Measurements from ENCODE around the gene ZNF511.
"Not testable (repeated sequence)": the region's sequence is repeated elsewhere in the genome, so short reads cannot be mapped to it uniquely, and the experiment has no call there.

The ZNF511 gene

GRCh38 chr10:133310789-133311188 is 2.1 kb downstream of the ZNF511 start:
- DNase-seq (no peak), ATAC-seq (replicated peaks) (no peak)
- Mint-ChIP-seq H3K27me3 (no peaks in the 10 kb centered on the region), H3K27ac (no peak overlapping the region), H3K36me3 (peaks cover 16 to 24% of the 10 kb centered on the region in 2 donors), H3K9me3 (no peaks in the 10 kb centered on the region), H3K4me3 (no peak overlapping the region), H3K4me1 (peaks cover 17 to 37% of the 10 kb centered on the region in 2 donors)

GRCh38 chr10:133311570-133311969 is 2.9 kb downstream of the ZNF511 start:
- ATAC-seq (replicated peaks) (no peak), DNase-seq (no peak)
- peaks cover 17 to 29% of the 10 kb centered on the region in 2 donors for H3K4me1 Mint-ChIP-seq
- no peak overlapping the region for H3K27ac Mint-ChIP-seq
- H3K9me3 Mint-ChIP-seq, result peaks cover 0 to 2% of the 10 kb centered on the region in 2 donors
- no peaks in the 10 kb centered on the region for H3K27me3 Mint-ChIP-seq
- H3K36me3 Mint-ChIP-seq, result peaks cover 16 to 28% of the 10 kb centered on the region in 2 donors
- no peak overlapping the region for H3K4me3 Mint-ChIP-seq

GRCh38 chr10:133312016-133312768 is 3.5 kb downstream of the ZNF511 start:
- DNase-seq (no peak), ATAC-seq (replicated peaks) (no peak)
- H3K9me3 Mint-ChIP-seq, result peaks cover 0 to 2% of the 10 kb centered on the region in 2 donors
- no peaks in the 10 kb centered on the region for H3K27me3 Mint-ChIP-seq
- no peak overlapping the region for H3K27ac Mint-ChIP-seq
- H3K4me1 Mint-ChIP-seq, result peaks cover 15 to 23% of the 10 kb centered on the region in 2 donors
- H3K36me3 Mint-ChIP-seq, result peaks cover 16 to 26% of the 10 kb centered on the region in 2 donors
- no peak overlapping the region for H3K4me3 Mint-ChIP-seq

GRCh38 chr10:133312769-133313145 is 4.0 kb downstream of the ZNF511 start:
- Mint-ChIP-seq H3K36me3 (peaks cover 16 to 25% of the 10 kb centered on the region in 2 donors), H3K27me3 (no peaks in the 10 kb centered on the region), H3K4me1 (peaks cover 12 to 17% of the 10 kb centered on the region in 2 donors), H3K4me3 (no peak overlapping the region), H3K27ac (no peak overlapping the region), H3K9me3 (peaks cover 0 to 2% of the 10 kb centered on the region in 2 donors)
- no peak for DNase-seq
- no peak for ATAC-seq (replicated peaks)

- H3K36me3 Mint-ChIP-seq, result peaks cover 15 to 20% of the 10 kb centered on the region in 2 donors
- peaks cover 8 to 13% of the 10 kb centered on the region in 2 donors for H3K4me1 Mint-ChIP-seq
- peaks cover 0 to 2% of the 10 kb centered on the region in 2 donors for H3K9me3 Mint-ChIP-seq
- H3K27me3 Mint-ChIP-seq, result no peaks in the 10 kb centered on the region
- no peak for DNase-seq
- ATAC-seq (replicated peaks), result no peak
- H3K4me3 Mint-ChIP-seq, result no peak overlapping the region
- no peak overlapping the region for H3K27ac Mint-ChIP-seq
Measured at GRCh38 chr10:133313192-133313591, 4.5 kb downstream of the ZNF511 start.

GRCh38 chr10:133314911-133315310 is 6.2 kb downstream of the ZNF511 start:
- ATAC-seq (replicated peaks), result no peak
- peaks cover 0 to 2% of the 10 kb centered on the region in 2 donors for H3K9me3 Mint-ChIP-seq
- H3K4me1 Mint-ChIP-seq, result peaks cover 14 to 23% of the 10 kb centered on the region in 2 donors
- no peak overlapping the region for H3K27ac Mint-ChIP-seq
- peaks cover 8 to 14% of the 10 kb centered on the region in 2 donors for H3K27me3 Mint-ChIP-seq
- no peak for DNase-seq
- H3K4me3 Mint-ChIP-seq, result no peak overlapping the region
- peaks cover 13 to 17% of the 10 kb centered on the region in 2 donors for H3K36me3 Mint-ChIP-seq

- Mint-ChIP-seq H3K27me3 (peaks cover 14 to 21% of the 10 kb centered on the region in 2 donors), H3K27ac (no peak overlapping the region), H3K4me1 (peaks cover 14 to 23% of the 10 kb centered on the region in 2 donors), H3K36me3 (peaks cover 12 to 16% of the 10 kb centered on the region in 2 donors), H3K9me3 (peaks cover 0 to 5% of the 10 kb centered on the region in 2 donors), H3K4me3 (no peak overlapping the region)
- no peak for ATAC-seq (replicated peaks)
- no peak for DNase-seq
Measured at GRCh38 chr10:133315847-133316246, 7.1 kb downstream of the ZNF511 start.

- Mint-ChIP-seq H3K36me3 (peaks cover 12 to 16% of the 10 kb centered on the region in 2 donors), H3K27ac (no peak overlapping the region), H3K4me1 (peaks cover 14 to 23% of the 10 kb centered on the region in 2 donors), H3K27me3 (peaks cover 14 to 21% of the 10 kb centered on the region in 2 donors), H3K4me3 (no peak overlapping the region), H3K9me3 (peaks cover 0 to 5% of the 10 kb centered on the region in 2 donors)
- ATAC-seq (replicated peaks) (no peak), DNase-seq (no peak)
Measured at GRCh38 chr10:133316266-133316665, 7.6 kb downstream of the ZNF511 start.

GRCh38 chr10:133316732-133317131 is 8.0 kb downstream of the ZNF511 start:
- ATAC-seq (replicated peaks) (no peak), DNase-seq (no peak)
- Mint-ChIP-seq H3K27me3 (peaks cover 14 to 21% of the 10 kb centered on the region in 2 donors), H3K4me3 (peak overlapping the region in 1 of 2 donors; percentile 10), H3K27ac (no peak overlapping the region), H3K36me3 (peaks cover 12 to 16% of the 10 kb centered on the region in 2 donors), H3K4me1 (peaks cover 14 to 23% of the 10 kb centered on the region in 2 donors), H3K9me3 (peaks cover 0 to 5% of the 10 kb centered on the region in 2 donors)

GRCh38 chr10:133318494-133319127 is 9.9 kb downstream of the ZNF511 start:
- Mint-ChIP-seq H3K27ac (no peak overlapping the region), H3K27me3 (peaks cover 17 to 21% of the 10 kb centered on the region in 2 donors), H3K36me3 (peaks cover 4 to 10% of the 10 kb centered on the region in 2 donors), H3K4me1 (peaks cover 14 to 23% of the 10 kb centered on the region in 2 donors), H3K4me3 (peak overlapping the region; percentile 65 to 81), H3K9me3 (peaks cover 0 to 5% of the 10 kb centered on the region in 2 donors)
- peak; percentile 65 for DNase-seq
- peak; percentile 97 for ATAC-seq (replicated peaks)

- ATAC-seq (replicated peaks); H3K27ac Mint-ChIP-seq; H3K4me3 Mint-ChIP-seq; H3K9me3 Mint-ChIP-seq; DNase-seq; H3K36me3 Mint-ChIP-seq: not testable (repeated sequence)
- Mint-ChIP-seq H3K27me3 (peaks cover 26 to 32% of the 10 kb centered on the region in 2 donors), H3K4me1 (peaks cover 11 to 22% of the 10 kb centered on the region in 2 donors)
Measured at GRCh38 chr10:133320852-133321422, 12.2 kb downstream of the ZNF511 start.

GRCh38 chr10:133322064-133322709 is 13.5 kb downstream of the ZNF511 start:
- H3K27ac Mint-ChIP-seq; H3K9me3 Mint-ChIP-seq; H3K36me3 Mint-ChIP-seq; ATAC-seq (replicated peaks); DNase-seq; H3K4me3 Mint-ChIP-seq: not testable (repeated sequence)
- H3K27me3 Mint-ChIP-seq, result peaks cover 36 to 44% of the 10 kb centered on the region in 2 donors
- peaks cover 13 to 27% of the 10 kb centered on the region in 2 donors for H3K4me1 Mint-ChIP-seq

- H3K36me3 Mint-ChIP-seq, result no peaks in the 10 kb centered on the region
- ATAC-seq (replicated peaks) (peak; percentile 75 to 83), DNase-seq (no peak)
- H3K27me3 Mint-ChIP-seq, result peaks cover 48 to 57% of the 10 kb centered on the region in 2 donors
- no peak overlapping the region for H3K4me3 Mint-ChIP-seq
- H3K9me3 Mint-ChIP-seq, result peaks cover 0 to 3% of the 10 kb centered on the region in 2 donors
- H3K4me1 Mint-ChIP-seq, result peaks cover 12 to 19% of the 10 kb centered on the region in 2 donors
- H3K27ac Mint-ChIP-seq, result no peak overlapping the region
Measured at GRCh38 chr10:133324198-133324792, 15.6 kb downstream of the ZNF511 start.
